ENCODE measurements around the gene PKD2.
A peak's percentile ranks its signal among the peaks of the same experiment; 100 is the strongest.

Gene PKD2

GRCh38 chr4:88045021-88045420 is 37.6 kb downstream of the PKD2 start:
- no peak overlapping the region for H3K4me3 ChIP-seq (ENCODE audit: low read depth, low read length)
- no peak for DNase-seq (ENCODE audit: low read depth)
- TF ChIP-seq CTCF (conservative IDR thresholded peaks at IDR 0.05; ENCODE audit: low read depth, low read length), result no peak

- no peak for TF ChIP-seq CTCF (conservative IDR thresholded peaks at IDR 0.05; ENCODE audit: low read depth, low read length)
- no peak overlapping the region for H3K4me3 ChIP-seq (ENCODE audit: low read depth, low read length)
- peak; percentile 10 for DNase-seq (ENCODE audit: low read depth)
Measured at GRCh38 chr4:88054229-88054628, 46.8 kb downstream of the PKD2 start.

GRCh38 chr4:88054901-88055300 is 47.5 kb downstream of the PKD2 start:
- H3K4me3 ChIP-seq (ENCODE audit: low read depth, low read length), result no peak overlapping the region
- TF ChIP-seq CTCF (conservative IDR thresholded peaks at IDR 0.05; ENCODE audit: low read depth, low read length), result peak; percentile 78
- DNase-seq (ENCODE audit: low read depth), result peak; percentile 85

- H3K4me3 ChIP-seq (ENCODE audit: low read depth, low read length), result no peak overlapping the region
- no peak for DNase-seq (ENCODE audit: low read depth)
- TF ChIP-seq CTCF (conservative IDR thresholded peaks at IDR 0.05; ENCODE audit: low read depth, low read length), result no peak
Measured at GRCh38 chr4:88058295-88058694, 50.9 kb downstream of the PKD2 start.

DNA sequence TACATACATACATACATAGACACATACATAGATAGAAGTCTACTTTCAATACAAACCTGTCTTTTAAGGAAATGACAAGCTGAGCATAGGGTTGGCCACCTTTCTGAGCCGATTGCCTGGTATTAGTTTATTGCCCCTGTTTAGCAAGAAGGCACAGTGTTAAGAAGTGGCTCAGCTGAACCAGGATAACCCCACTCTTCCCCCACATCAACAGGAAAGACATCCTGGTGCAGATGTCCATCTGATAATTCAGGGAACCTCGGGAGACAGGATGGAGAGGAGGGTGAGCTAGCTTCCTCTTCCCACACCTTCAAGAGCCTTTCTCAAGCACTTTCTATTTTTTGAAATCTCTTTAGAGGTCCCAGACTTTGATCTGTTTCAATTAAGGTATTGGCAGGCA is 52.3 kb downstream of the PKD2 start:
- H3K4me3 ChIP-seq (ENCODE audit: low read depth, low read length), result no peak overlapping the region
- no peak for DNase-seq (ENCODE audit: low read depth)
- TF ChIP-seq CTCF (conservative IDR thresholded peaks at IDR 0.05; ENCODE audit: low read depth, low read length), result no peak

GRCh38 chr4:88060431-88060830 is 53.0 kb downstream of the PKD2 start:
- TF ChIP-seq CTCF (conservative IDR thresholded peaks at IDR 0.05; ENCODE audit: low read depth, low read length), result no peak
- DNase-seq (ENCODE audit: low read depth), result peak; percentile 69
- H3K4me3 ChIP-seq (ENCODE audit: low read depth, low read length), result no peak overlapping the region

DNA sequence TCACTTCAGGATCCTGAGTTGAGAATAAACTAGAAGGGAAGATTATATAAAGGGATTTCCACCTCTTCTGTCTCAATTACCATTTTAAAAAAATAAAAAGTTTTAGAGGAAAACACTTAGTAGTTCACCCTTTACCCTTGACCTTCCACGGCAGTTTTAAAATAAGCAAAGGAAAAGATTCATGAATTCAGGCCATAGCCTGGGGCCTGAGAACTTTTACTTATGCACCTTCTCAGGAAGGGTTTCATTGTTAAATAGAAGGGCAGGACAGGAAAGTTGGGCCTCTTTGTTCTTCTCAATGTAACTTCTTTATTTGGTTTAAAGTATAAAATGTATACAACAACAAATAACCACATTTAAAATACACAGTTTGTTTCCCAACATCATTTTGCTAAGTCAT is 54.9 kb downstream of the PKD2 start:
- no peak overlapping the region for H3K4me3 ChIP-seq (ENCODE audit: low read depth, low read length)
- TF ChIP-seq CTCF (conservative IDR thresholded peaks at IDR 0.05; ENCODE audit: low read depth, low read length), result no peak
- DNase-seq (ENCODE audit: low read depth), result no peak
